Heart left ventricle (tissue), 13 donors: Measurements from ENCODE around the gene HSD11B1L.

Experiments used
- CTCF ChIP-seq, 12 donors: fragments of 200-600 bp; sonication (generic) in 4 of 12; IDR thresholded peaks; one replicate each; pipeline versions ENCODE4 v1.5.0 to v1.8.0; 2018 to 2022; ENCODE audit warnings: antibody characterized with exemption in 12 of 12, mild to moderate bottlenecking in 5 of 12
- POLR2A ChIP-seq, 2 donors: fragments of 450-650 bp; IDR thresholded peaks; one replicate each; pipeline ENCODE4 v1.6.1; 2017; ENCODE audit warnings: antibody characterized with exemption in 2 of 2, mild to moderate bottlenecking in 2 of 2, moderate library complexity in 2 of 2
- donor health status: ischemic (EF 13 %, LVEDD 7.1; RV severe dilation, severe dysfunction).
- donor health status: DM: no; HTN: yes; CAD: no.
- donor health status: DM: no; HTN: no; CAD: no.
- donor health status: ischemic (EF 25% LVEDD 6.9; RV normal size, moderate dysfunction).
- donor health status: ischemic (EF 25% LVEDD 5.7; RV mildly dilated, moderate dysfunction).
- donor health status: ischemic (EF 35%, LVEDD 5.7; RV mildly dilated, moderate dysfunction).
- donor health status: nonischemic (EF 11% LVEDD 7.7; RV severe dilation, severe dysfunction).
- donor health status: DM: yes; HTN: yes; CAD: no.
- donor health status: PGD.
- donor health status: ischemic (EF 29% LVEDD 5.4; RV normal size, mild dysfunction).
- donor health status: nonischemic (EF 23%, LVEDD 6.1; RV moderate dilation, normal function).

GRCh38 chr19:5632241-5632612 is 48.6 kb upstream of the HSD11B1L start:
- TF ChIP-seq POLR2A (IDR thresholded peaks at IDR 0.05) (no peak), CTCF (IDR thresholded peaks at IDR 0.05) (no peak)
